GM19099 (cell line): ENCODE measurements around the gene SMIM24.

Experiments
- POLR2A ChIP-seq: IDR thresholded peaks from 3 replicates; pipeline ENCODE4 v1.6.1; 2011; ENCODE audit warnings: low read depth; ENCODE audit not compliant: insufficient read length; ENCODE audit errors: extremely low read depth

Gene SMIM24

GRCh38 chr19:3459089-3459881 lies 21.0 kb downstream of the SMIM24 start:
- no peak for TF ChIP-seq POLR2A

- no peak for TF ChIP-seq POLR2A
Measured at GRCh38 chr19:3458229-3459088, 21.9 kb downstream of the SMIM24 start.

- TF ChIP-seq POLR2A, result no peak
Measured at GRCh38 chr19:3457528-3458228, 22.6 kb downstream of the SMIM24 start.

GRCh38 chr19:3456925-3457527 lies 23.3 kb downstream of the SMIM24 start:
- TF ChIP-seq POLR2A, result no peak

GRCh38 chr19:3455960-3456601 lies 24.2 kb downstream of the SMIM24 start:
- TF ChIP-seq POLR2A, result no peak

GRCh38 chr19:3455393-3455955 lies 24.9 kb downstream of the SMIM24 start:
- TF ChIP-seq POLR2A, result no peak

GRCh38 chr19:3454656-3455392 lies 25.5 kb downstream of the SMIM24 start:
- TF ChIP-seq POLR2A, result no peak

- no peak for TF ChIP-seq POLR2A
Measured at GRCh38 chr19:3453840-3454239, 26.5 kb downstream of the SMIM24 start.

- TF ChIP-seq POLR2A, result no peak
Measured at GRCh38 chr19:3452171-3452941, 28.0 kb downstream of the SMIM24 start.

GRCh38 chr19:3451451-3451866 lies 28.9 kb downstream of the SMIM24 start:
- no peak for TF ChIP-seq POLR2A

- TF ChIP-seq POLR2A, result no peak
Measured at GRCh38 chr19:3450796-3451411, 29.4 kb downstream of the SMIM24 start.

GRCh38 chr19:3448616-3449334 lies 31.6 kb downstream of the SMIM24 start:
- TF ChIP-seq POLR2A, result no peak
